Vagina (tissue), 2 donors: ENCODE results near the gene PPP6R2.

ENCODE experiments used
- POLR2AphosphoS5 ChIP-seq, 2 donors: sonication (generic); formaldehyde crosslinking; IDR thresholded peaks; one replicate each; pipeline ENCODE4 v1.9.0; 2017; ENCODE audit warnings: antibody characterized with exemption in 2 of 2, mild to moderate bottlenecking in 2 of 2, low read depth in 1 of 2; ENCODE audit not compliant: insufficient read depth in 1 of 2
- TF ChIP-seq, protein P1 (sequence below), 3 experiments: fragments of 450-650 bp in 2 of 3; fragments of 200-600 bp in 1 of 3; sonication (generic) in 1 of 3; IDR thresholded peaks; one replicate each; pipeline ENCODE4 v1.5.1; 2017 to 2019; ENCODE audit warnings: antibody characterized with exemption in 3 of 3, mild to moderate bottlenecking in 2 of 3, moderate library complexity in 2 of 3

DNA sequence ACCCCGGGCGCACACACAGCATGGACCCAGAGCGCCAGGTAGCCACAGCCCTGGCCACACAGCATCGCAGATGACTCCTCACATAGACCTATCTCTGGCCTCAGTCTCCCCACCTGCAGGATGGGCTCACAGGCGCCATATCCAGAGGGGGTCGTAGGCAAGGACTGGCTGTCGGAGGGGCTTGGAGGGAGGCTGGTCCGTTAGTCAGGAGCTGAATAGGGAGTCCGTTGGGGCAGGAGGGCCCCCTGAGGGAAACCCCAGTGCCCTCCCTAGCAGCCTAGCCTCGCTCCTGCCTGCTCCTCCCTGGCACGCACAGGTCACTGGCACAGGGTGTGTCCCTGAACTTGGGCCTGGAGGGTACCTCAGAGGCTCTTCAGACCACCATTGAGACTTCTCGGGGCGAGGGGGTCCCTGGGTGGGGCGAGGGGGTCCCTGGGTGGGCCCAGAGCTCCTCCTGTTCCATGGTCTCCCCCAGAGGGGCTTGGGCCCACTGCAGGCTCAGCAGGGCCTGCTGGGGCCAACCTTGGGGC is 37.7 kb upstream of the PPP6R2 start:
- TF ChIP-seq, protein P1, sequence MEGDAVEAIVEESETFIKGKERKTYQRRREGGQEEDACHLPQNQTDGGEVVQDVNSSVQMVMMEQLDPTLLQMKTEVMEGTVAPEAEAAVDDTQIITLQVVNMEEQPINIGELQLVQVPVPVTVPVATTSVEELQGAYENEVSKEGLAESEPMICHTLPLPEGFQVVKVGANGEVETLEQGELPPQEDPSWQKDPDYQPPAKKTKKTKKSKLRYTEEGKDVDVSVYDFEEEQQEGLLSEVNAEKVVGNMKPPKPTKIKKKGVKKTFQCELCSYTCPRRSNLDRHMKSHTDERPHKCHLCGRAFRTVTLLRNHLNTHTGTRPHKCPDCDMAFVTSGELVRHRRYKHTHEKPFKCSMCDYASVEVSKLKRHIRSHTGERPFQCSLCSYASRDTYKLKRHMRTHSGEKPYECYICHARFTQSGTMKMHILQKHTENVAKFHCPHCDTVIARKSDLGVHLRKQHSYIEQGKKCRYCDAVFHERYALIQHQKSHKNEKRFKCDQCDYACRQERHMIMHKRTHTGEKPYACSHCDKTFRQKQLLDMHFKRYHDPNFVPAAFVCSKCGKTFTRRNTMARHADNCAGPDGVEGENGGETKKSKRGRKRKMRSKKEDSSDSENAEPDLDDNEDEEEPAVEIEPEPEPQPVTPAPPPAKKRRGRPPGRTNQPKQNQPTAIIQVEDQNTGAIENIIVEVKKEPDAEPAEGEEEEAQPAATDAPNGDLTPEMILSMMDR (IDR thresholded peaks at IDR 0.05) = no peak
- TF ChIP-seq POLR2AphosphoS5 (IDR thresholded peaks at IDR 0.05; ENCODE audit: insufficient read depth in 1 of 2, low read depth in 1 of 2) = no peak
